Measurements from ENCODE around the gene VAMP3. TPM values are rescaled to one million over a fixed set of nuclear protein-coding genes. Genes with fewer than 3 reads are reported as not detected.

Gene VAMP3, protein sequence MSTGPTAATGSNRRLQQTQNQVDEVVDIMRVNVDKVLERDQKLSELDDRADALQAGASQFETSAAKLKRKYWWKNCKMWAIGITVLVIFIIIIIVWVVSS
- 83.7 TPM for total RNA-seq

GRCh38 chr1:7770997-7771822 lies at the start of gene VAMP3:
VAMP3 (plus strand) TSS chr1:7771296; CDS start chr1:7771384, 88 bp downstream.

GRCh38 chr1:7783826-7784491 lies 12.9 kb downstream of the VAMP3 start, which contains the start of gene PER3:
PER3 (plus strand) TSS chr1:7784291; CDS start chr1:7784878, 587 bp downstream.

Other genes starting within 250 kb of the VAMP3 start
- gene PER3, start 13.0 kb downstream of the VAMP3 start, total RNA-seq: 12.7 TPM
- not detected for gene UTS2, start 81.8 kb downstream of the VAMP3 start, total RNA-seq
- 0.12 TPM for gene TNFRSF9, start 169.5 kb downstream of the VAMP3 start, total RNA-seq
- 112 TPM for gene PARK7, start 190.4 kb downstream of the VAMP3 start, total RNA-seq

Measured in metanephros (tissue), 1 donor.